Chondrocyte (in vitro differentiated cells): Measurements from ENCODE around the gene FAM107B. TPM values are rescaled to one million over a fixed set of nuclear protein-coding genes. Genes with fewer than 3 reads are reported as not detected.

Experiments used
- DNase-seq: peaks from one replicate; pipeline ENCODE4 v3.0.0; 2021; ENCODE audit warnings: mixed read lengths, low spot score
- H3K27ac Mint-ChIP-seq: one replicate; pipeline ENCODE4 v1.8.0; 2021; ENCODE audit warnings: mild to moderate bottlenecking, moderate library complexity, mixed read lengths; ENCODE audit not compliant: unreplicated experiment
- H3K27me3 Mint-ChIP-seq: 2 replicates; pipeline ENCODE4 v1.8.0; 2021; ENCODE audit warnings: low read depth, mixed read lengths
- H3K36me3 Mint-ChIP-seq: 2 replicates; pipeline ENCODE4 v1.8.0; 2021; ENCODE audit warnings: low read depth, mixed read lengths
- H3K4me1 Mint-ChIP-seq: 2 replicates; pipeline ENCODE4 v1.8.0; 2021; ENCODE audit warnings: low read depth, mild to moderate bottlenecking, mixed read lengths
- H3K4me3 Mint-ChIP-seq: one replicate; pipeline ENCODE4 v1.8.0; 2021; ENCODE audit warnings: mild to moderate bottlenecking, moderate library complexity, mixed read lengths; ENCODE audit not compliant: unreplicated experiment
- H3K9me3 Mint-ChIP-seq: 2 replicates; pipeline ENCODE4 v1.8.0; 2021; ENCODE audit warnings: low read depth, mixed read lengths
- total RNA-seq: library from RNA; stranded (reverse); gene quantifications from 3 replicates; pipeline ENCODE4 v1.2.1, GENCODE V29; 2021
- TF ChIP-seq, protein P1 (sequence below): fragments of 200-600 bp; sonication (generic); IDR thresholded peaks from 2 replicates; pipeline ENCODE4 v1.5.0; 2021; ENCODE audit warnings: antibody characterized with exemption, mild to moderate bottlenecking, moderate library complexity

FAM107B gene
- total RNA-seq, 1 donor from 2014 or later, result 29.1 TPM

DNA sequence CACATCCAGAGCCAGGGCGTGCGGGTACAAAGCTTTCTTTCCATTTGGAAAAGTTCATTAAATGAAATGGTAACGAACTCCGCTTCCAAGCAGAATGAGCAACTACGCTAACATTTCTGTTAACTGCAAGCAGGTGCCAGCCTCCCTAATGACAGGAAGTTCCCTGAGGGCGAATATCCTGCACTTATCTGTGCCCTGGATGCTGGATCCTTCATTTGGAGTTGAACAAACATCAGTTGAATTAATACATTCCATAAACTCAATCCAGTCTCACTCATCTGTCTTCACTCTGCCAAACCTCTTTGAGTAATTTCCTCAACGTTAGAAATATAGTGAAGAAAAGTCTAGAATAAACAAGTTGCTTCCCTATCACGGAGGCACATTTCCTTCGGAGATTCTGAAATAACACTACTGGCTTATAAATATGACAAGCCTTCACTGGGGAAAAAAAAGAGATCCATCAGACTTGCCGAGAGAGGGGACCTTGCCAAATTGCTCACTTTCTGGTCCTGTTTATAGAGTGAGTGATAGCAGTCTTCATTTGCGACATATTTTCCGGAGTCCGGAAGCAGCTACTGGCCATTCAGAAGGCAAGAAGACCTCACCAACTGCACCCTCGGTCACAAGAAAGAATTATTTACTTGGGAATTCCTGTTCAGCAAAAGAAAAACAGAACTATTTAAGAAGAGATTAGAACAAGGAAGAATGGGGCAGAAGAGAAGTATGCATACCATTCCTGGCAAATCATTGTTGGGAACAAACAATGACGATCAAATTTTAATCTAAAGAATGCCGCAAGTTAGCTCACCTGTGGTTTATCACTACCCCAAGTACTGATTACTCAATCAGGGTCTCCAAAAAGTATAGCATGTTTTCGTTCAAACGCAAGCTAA is 196.4 kb downstream of the FAM107B start:
- Mint-ChIP-seq H3K4me1 (peaks cover 32% of the 10 kb centered on the region), H3K27ac (peak overlapping the region; percentile 90), H3K36me3 (no peaks in the 10 kb centered on the region), H3K9me3 (no peaks in the 10 kb centered on the region), H3K27me3 (no peaks in the 10 kb centered on the region), H3K4me3 (peak overlapping the region; percentile 49)
- no peak for DNase-seq
- TF ChIP-seq, protein P1, sequence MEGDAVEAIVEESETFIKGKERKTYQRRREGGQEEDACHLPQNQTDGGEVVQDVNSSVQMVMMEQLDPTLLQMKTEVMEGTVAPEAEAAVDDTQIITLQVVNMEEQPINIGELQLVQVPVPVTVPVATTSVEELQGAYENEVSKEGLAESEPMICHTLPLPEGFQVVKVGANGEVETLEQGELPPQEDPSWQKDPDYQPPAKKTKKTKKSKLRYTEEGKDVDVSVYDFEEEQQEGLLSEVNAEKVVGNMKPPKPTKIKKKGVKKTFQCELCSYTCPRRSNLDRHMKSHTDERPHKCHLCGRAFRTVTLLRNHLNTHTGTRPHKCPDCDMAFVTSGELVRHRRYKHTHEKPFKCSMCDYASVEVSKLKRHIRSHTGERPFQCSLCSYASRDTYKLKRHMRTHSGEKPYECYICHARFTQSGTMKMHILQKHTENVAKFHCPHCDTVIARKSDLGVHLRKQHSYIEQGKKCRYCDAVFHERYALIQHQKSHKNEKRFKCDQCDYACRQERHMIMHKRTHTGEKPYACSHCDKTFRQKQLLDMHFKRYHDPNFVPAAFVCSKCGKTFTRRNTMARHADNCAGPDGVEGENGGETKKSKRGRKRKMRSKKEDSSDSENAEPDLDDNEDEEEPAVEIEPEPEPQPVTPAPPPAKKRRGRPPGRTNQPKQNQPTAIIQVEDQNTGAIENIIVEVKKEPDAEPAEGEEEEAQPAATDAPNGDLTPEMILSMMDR, result no peak

DNA sequence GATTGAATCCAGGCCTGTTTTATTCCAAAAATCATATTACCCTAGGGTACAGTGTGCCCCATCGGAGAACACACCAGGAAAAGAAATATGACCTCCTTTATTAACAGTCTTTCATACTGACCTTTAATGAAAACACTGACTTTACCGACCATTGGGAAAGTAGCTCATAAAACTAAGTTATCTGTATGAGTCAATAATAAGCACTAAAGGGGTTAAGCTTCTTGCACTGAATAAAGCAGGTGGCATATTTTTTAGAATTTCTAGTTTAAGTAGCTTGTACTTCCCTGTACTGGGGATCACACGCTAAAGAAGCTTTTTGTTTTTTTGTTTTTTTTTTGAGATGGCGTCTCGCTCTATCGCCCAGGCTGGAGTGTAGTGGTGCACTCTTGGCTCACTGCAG is 199.8 kb downstream of the FAM107B start:
- Mint-ChIP-seq H3K27me3 (no peaks in the 10 kb centered on the region), H3K4me3 (no peak overlapping the region), H3K27ac (no peak overlapping the region), H3K9me3 (no peaks in the 10 kb centered on the region), H3K4me1 (peaks cover 40% of the 10 kb centered on the region), H3K36me3 (no peaks in the 10 kb centered on the region)
- no peak for DNase-seq
- TF ChIP-seq, protein P1, result no peak

DNA sequence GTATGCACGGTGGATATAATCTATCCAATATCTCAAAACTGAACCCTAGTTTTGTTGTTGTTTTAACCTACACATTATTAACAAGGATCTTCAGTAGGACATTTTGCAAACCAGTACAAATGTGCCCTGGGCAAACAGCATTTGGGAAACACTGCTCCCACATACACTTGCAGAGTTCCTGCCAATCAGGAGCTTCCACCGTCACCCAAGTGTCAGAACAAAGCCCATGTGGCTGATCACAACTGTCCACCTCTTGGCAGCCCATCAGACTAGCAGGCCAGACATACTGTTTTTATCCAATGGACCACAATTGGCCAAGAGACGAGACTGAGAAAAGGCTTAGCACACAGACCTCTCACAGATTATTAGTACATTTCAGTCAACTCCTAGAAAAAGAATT is 200.4 kb downstream of the FAM107B start:
- H3K27me3 Mint-ChIP-seq, result no peaks in the 10 kb centered on the region
- no peaks in the 10 kb centered on the region for H3K36me3 Mint-ChIP-seq
- H3K4me1 Mint-ChIP-seq, result peaks cover 39% of the 10 kb centered on the region
- H3K9me3 Mint-ChIP-seq, result no peaks in the 10 kb centered on the region
- TF ChIP-seq, protein P1, result no peak
- no peak overlapping the region for H3K27ac Mint-ChIP-seq
- no peak overlapping the region for H3K4me3 Mint-ChIP-seq
- no peak for DNase-seq

DNA sequence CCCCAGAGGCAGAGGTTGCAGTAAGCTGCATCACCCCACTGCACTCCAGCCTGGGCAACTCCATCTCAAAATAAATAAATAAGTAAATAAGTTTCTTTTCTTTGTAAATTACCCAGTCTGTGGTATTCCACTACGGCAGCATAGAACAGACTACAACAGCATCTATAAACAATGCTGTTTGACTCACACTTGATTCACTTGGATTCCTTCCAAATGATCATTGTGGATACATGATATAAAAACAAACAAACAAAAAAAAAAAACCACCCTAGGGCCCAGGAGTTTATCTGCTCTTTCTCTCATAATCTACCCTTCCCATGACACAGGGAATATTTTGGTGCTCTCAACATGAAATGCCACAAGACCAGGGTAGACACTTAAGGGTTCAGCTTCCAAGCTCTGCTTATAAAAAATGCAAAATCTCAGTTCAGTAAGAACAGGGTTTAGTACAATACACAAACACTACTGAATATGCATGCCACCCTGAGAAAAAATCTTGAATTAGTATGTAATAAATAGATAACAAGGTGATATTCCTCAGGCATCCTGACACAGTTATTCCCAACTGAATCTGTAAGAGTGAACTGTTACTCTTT is 200.9 kb downstream of the FAM107B start:
- Mint-ChIP-seq H3K4me3 (no peak overlapping the region), H3K27me3 (no peaks in the 10 kb centered on the region), H3K4me1 (peaks cover 33% of the 10 kb centered on the region), H3K9me3 (no peaks in the 10 kb centered on the region), H3K27ac (no peak overlapping the region), H3K36me3 (no peaks in the 10 kb centered on the region)
- TF ChIP-seq, protein P1, result no peak
- no peak for DNase-seq

DNA sequence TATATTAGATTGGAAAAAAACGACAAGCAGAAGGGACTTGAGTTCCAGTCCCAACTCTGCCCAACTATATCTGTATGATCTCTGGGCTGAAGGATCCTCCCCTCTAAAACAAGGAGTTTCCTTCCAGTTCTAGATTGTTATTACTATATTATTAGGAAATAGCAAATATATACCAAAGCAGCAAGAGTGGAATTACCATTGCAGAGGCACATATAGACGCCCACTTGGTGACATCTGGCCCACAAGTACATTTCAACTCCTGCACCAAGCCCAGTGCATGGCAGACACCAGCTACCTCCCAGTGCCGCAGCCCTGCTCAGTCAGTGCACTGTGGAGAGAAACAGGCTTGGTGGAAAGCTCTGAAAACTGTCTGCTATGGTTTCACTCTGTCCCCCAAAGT is 201.9 kb downstream of the FAM107B start:
- no peak for DNase-seq
- Mint-ChIP-seq H3K27ac (no peak overlapping the region), H3K27me3 (no peaks in the 10 kb centered on the region), H3K9me3 (no peaks in the 10 kb centered on the region), H3K4me3 (no peak overlapping the region), H3K36me3 (no peaks in the 10 kb centered on the region), H3K4me1 (peaks cover 24% of the 10 kb centered on the region)
- TF ChIP-seq, protein P1, result no peak
